ENCODE data around the gene SH2B2. TPM values are rescaled to one million over a fixed set of nuclear protein-coding genes. Genes with fewer than 3 reads are reported as not detected.

SH2B2 gene
- total and polyA plus RNA-seq, 4 donors = 0.65 to 1.4 (median 1.0) TPM; not detected in 1

- TF ChIP-seq REST (IDR thresholded peaks at IDR 0.05) (no peak), RAD21 (IDR thresholded peaks at IDR 0.05) (no peak), NR2F2 (IDR thresholded peaks at IDR 0.05) (no peak)
Observed at GRCh38 chr7:102253973-102254370, 32.7 kb upstream of the SH2B2 start (continued).

- 92% methylated on average over 8 of the region's 8 CpGs for WGBS
- no peaks in the 10 kb centered on the region for H3K36me3 ChIP-seq (ENCODE audit: control insufficient read depth in 4 of 4, insufficient read depth in 3 of 4, low read depth in 1 of 4, low read length in 3 of 4)
- no peak for TF ChIP-seq EGR1 (IDR thresholded peaks at IDR 0.05; ENCODE audit: low read depth in 2 of 2)
- TF ChIP-seq NR2F2 (IDR thresholded peaks at IDR 0.05) = no peak
- no peak for TF ChIP-seq HNF4G (IDR thresholded peaks at IDR 0.05)
- no peak for TF ChIP-seq ATF3 (IDR thresholded peaks at IDR 0.05)
- TF ChIP-seq HNF4A (conservative IDR thresholded peaks at IDR 0.05) = no peak
- no peak for TF ChIP-seq RXRA (IDR thresholded peaks at IDR 0.05)
- TF ChIP-seq RAD21 (IDR thresholded peaks at IDR 0.05) = no peak
- TF ChIP-seq GABPA (IDR thresholded peaks at IDR 0.05 in 1 of 2, conservative IDR thresholded peaks at IDR 0.05 in 1 of 2) = no peak
- TF ChIP-seq SP1 (IDR thresholded peaks at IDR 0.05) = no peak
- no peak for TF ChIP-seq MAX (IDR thresholded peaks at IDR 0.05)
- no peak for TF ChIP-seq JUND (IDR thresholded peaks at IDR 0.05)
- peaks cover 0 to 23% (median 10%) of the 10 kb centered on the region in 4 donors for H3K4me1 ChIP-seq (ENCODE audit: control insufficient read depth in 4 of 4, insufficient read depth in 4 of 4, low read length in 3 of 4)
- no peak overlapping the region for H3K9ac ChIP-seq (ENCODE audit: low read depth in 1 of 2, low read length in 2 of 2)
- DNase-seq (ENCODE audit: low spot score) = no peak
- no peak overlapping the region for H3K4me3 ChIP-seq (ENCODE audit: low read depth in 1 of 3, low read length in 3 of 3)
- H3K27me3 ChIP-seq (ENCODE audit: control insufficient read depth in 4 of 4, insufficient read depth in 4 of 4, low read length in 3 of 4) = no peaks in the 10 kb centered on the region
- H3K27ac ChIP-seq (ENCODE audit: low read depth in 1 of 2, low read length in 2 of 2) = no peak overlapping the region
- H3K9me3 ChIP-seq (ENCODE audit: control insufficient read depth in 4 of 4, low read length in 3 of 4) = no peaks in the 10 kb centered on the region
Observed at GRCh38 chr7:102254521-102254920, 32.1 kb upstream of the SH2B2 start.

- WGBS = 98% methylated on average over 7 of the region's 7 CpGs
- peaks cover 0 to 27% (median 10%) of the 10 kb centered on the region in 4 donors for H3K4me1 ChIP-seq (ENCODE audit: control insufficient read depth in 4 of 4, insufficient read depth in 4 of 4, low read length in 3 of 4)
- H3K36me3 ChIP-seq (ENCODE audit: control insufficient read depth in 4 of 4, insufficient read depth in 3 of 4, low read depth in 1 of 4, low read length in 3 of 4) = no peaks in the 10 kb centered on the region
- H3K27ac ChIP-seq (ENCODE audit: low read depth in 1 of 2, low read length in 2 of 2) = no peak overlapping the region
- no peak overlapping the region for H3K9ac ChIP-seq (ENCODE audit: low read depth in 1 of 2, low read length in 2 of 2)
- H3K4me3 ChIP-seq (ENCODE audit: low read depth in 1 of 3, low read length in 3 of 3) = no peak overlapping the region
- H3K27me3 ChIP-seq (ENCODE audit: control insufficient read depth in 4 of 4, insufficient read depth in 4 of 4, low read length in 3 of 4) = no peaks in the 10 kb centered on the region
- no peaks in the 10 kb centered on the region for H3K9me3 ChIP-seq (ENCODE audit: control insufficient read depth in 4 of 4, low read length in 3 of 4)
- no peak for DNase-seq (ENCODE audit: low spot score)
- TF ChIP-seq JUND (IDR thresholded peaks at IDR 0.05) = no peak
- TF ChIP-seq MAX (IDR thresholded peaks at IDR 0.05) = no peak
- TF ChIP-seq NR2F2 (IDR thresholded peaks at IDR 0.05) = no peak
- no peak for TF ChIP-seq ATF3 (IDR thresholded peaks at IDR 0.05)
- no peak for TF ChIP-seq RXRA (IDR thresholded peaks at IDR 0.05)
- no peak for TF ChIP-seq SP1 (IDR thresholded peaks at IDR 0.05)
- no peak for TF ChIP-seq FOXA2 (IDR thresholded peaks at IDR 0.05)
- no peak for TF ChIP-seq RAD21 (IDR thresholded peaks at IDR 0.05)
- no peak for TF ChIP-seq REST (IDR thresholded peaks at IDR 0.05)
- no peak for TF ChIP-seq FOXA1 (IDR thresholded peaks at IDR 0.05)
- TF ChIP-seq ZBTB33 (IDR thresholded peaks at IDR 0.05) = no peak
- no peak for TF ChIP-seq HNF4G (IDR thresholded peaks at IDR 0.05)
- TF ChIP-seq EGR1 (IDR thresholded peaks at IDR 0.05; ENCODE audit: low read depth in 2 of 2) = no peak
- TF ChIP-seq CTCF (IDR thresholded peaks at IDR 0.05; ENCODE audit: low read depth, low read length, missing input control) = no peak
- TF ChIP-seq HNF4A (conservative IDR thresholded peaks at IDR 0.05) = no peak
- TF ChIP-seq YY1 (IDR thresholded peaks at IDR 0.05) = no peak
- TF ChIP-seq GABPA (IDR thresholded peaks at IDR 0.05 in 1 of 2, conservative IDR thresholded peaks at IDR 0.05 in 1 of 2) = no peak
Observed at GRCh38 chr7:102255501-102255900, 31.2 kb upstream of the SH2B2 start.
